Measurements from ENCODE around the gene HSPB7. TPM values are rescaled to one million over a fixed set of nuclear protein-coding genes. Genes with fewer than 3 reads are reported as not detected.
"Not testable (repeated sequence)": the region's sequence is repeated elsewhere in the genome, so short reads cannot be mapped to it uniquely, and the experiment has no call there.

Gene HSPB7
- total and polyA plus RNA-seq, 2 of the 8 experiments (the other 6 are each of a cell fraction or from before 2014, with no cell fraction given): not detected

GRCh38 chr1:16033103-16033632 is 15.3 kb upstream of the HSPB7 start:
- H4K5ac ChIP-seq (ENCODE audit: insufficient read length, low read depth, low read length); H2BK15ac ChIP-seq (ENCODE audit: low read length); H3K36me3 ChIP-seq (ENCODE audit: control insufficient read depth in 2 of 4, insufficient read depth in 4 of 4, low read length in 3 of 4); H3K9me3 ChIP-seq (ENCODE audit: insufficient read depth in 2 of 2, low read depth in 1 of 2, low read length in 1 of 2); H3K23ac ChIP-seq (ENCODE audit: insufficient read length); H3K18ac ChIP-seq (ENCODE audit: extremely low read depth, low read length); H2BK12ac ChIP-seq (ENCODE audit: low read depth, low read length); H4K91ac ChIP-seq (replicated peaks; ENCODE audit: insufficient read length, low read length); H2BK5ac ChIP-seq (ENCODE audit: low read depth, low read length); H2BK120ac ChIP-seq (replicated peaks; ENCODE audit: low read depth, low read length); H3K27me3 ChIP-seq (replicated peaks in 1 of 4; ENCODE audit: control insufficient read depth in 3 of 4, extremely low read depth in 1 of 4, insufficient read depth in 3 of 4, low read length in 3 of 4); H3K56ac ChIP-seq (replicated peaks; ENCODE audit: insufficient read length, low read depth, low read length); H3K79me1 ChIP-seq (ENCODE audit: low read depth, low read length); H4K8ac ChIP-seq (ENCODE audit: extremely low read depth, insufficient read depth, low read length); H3K4me2 ChIP-seq (ENCODE audit: insufficient read depth in 1 of 2, low read depth in 2 of 2, low read length in 2 of 2); DNase-seq (ENCODE audit: low read depth in 1 of 2, low spot score in 2 of 2); H3K23me2 ChIP-seq (ENCODE audit: low read depth, low read length); H2AFZ ChIP-seq (ENCODE audit: low read length); H2BK20ac ChIP-seq (ENCODE audit: low read length); H3K4me3 ChIP-seq (ENCODE audit: extremely low read depth in 1 of 4, insufficient read depth in 2 of 4, low read depth in 3 of 4, low read length in 4 of 4); H3K79me2 ChIP-seq (ENCODE audit: control insufficient read depth in 1 of 2, insufficient read depth in 2 of 2, low read length in 2 of 2); H4K20me1 ChIP-seq (replicated peaks in 1 of 2; ENCODE audit: control insufficient read depth in 1 of 2, insufficient read depth in 2 of 2, low read length in 2 of 2); H3K4ac ChIP-seq (replicated peaks; ENCODE audit: insufficient read length, low read depth, low read length); H3K27ac ChIP-seq (ENCODE audit: low read depth, low read length); H3K4me1 ChIP-seq (replicated peaks in 1 of 4; ENCODE audit: control insufficient read depth in 3 of 4, insufficient read depth in 4 of 4, low read length in 3 of 4); H3K9ac ChIP-seq (replicated peaks in 1 of 4; ENCODE audit: extremely low read depth in 1 of 4, low read depth in 3 of 4, low read length in 3 of 4); FAIRE-seq; H3K14ac ChIP-seq (ENCODE audit: insufficient read length); H2AK5ac ChIP-seq (ENCODE audit: low read depth, low read length): not testable (repeated sequence)
- ChIA-PET CTCF (ENCODE audit: partially characterized antibody) (interaction anchor here (0.6 to 4.8 kb wide), 20 partner anchors 8 to 234 kb away, joined by 3 to 41 read pairs (median 4); partner anchors contain the start of genes CLCNKA, FAM131C, HSPB7 and SRARP), POLR2A (ENCODE audit: partially characterized antibody) (interaction anchor here (0.6 kb wide), 1 partner anchor 152 kb away, joined by 3 read pairs; no protein-coding TSS in a partner anchor)
- peak; percentile 81; the same call in 1 of the 2 replicates for TF ChIP-seq KDM1A (IDR thresholded peaks at IDR 0.05; ENCODE audit: borderline replicate concordance, low read length)
- 44% methylated on average over 7 of the region's 7 CpGs; no CpG with 5 or more reads in 1 of the 2 experiments for WGBS, 2 experiments (ENCODE audit: extremely low coverage in 1 of 2, insufficient coverage in 1 of 2, insufficient read length in 1 of 2, insufficient replicate concordance in 2 of 2, low coverage in 1 of 2, low lambda C conversion rate in 2 of 2, missing lambda C conversion rate in 1 of 2)
